GM12891 (cell line): ENCODE measurements around the gene HNRNPM.

Experiments used
- PAX5 ChIP-seq: IDR thresholded peaks from 2 replicates; pipeline ENCODE4 v1.6.1; 2011; ENCODE audit warnings: low read length, moderate library complexity, mild to moderate bottlenecking; ENCODE audit not compliant: insufficient read depth, severe bottlenecking
- POLR2A ChIP-seq: IDR thresholded peaks from 2 replicates; pipeline ENCODE4 v1.6.1; 2011; ENCODE audit warnings: low read depth, low read length, control low read depth
- POLR2AphosphoS5 ChIP-seq: IDR thresholded peaks from 2 replicates; pipeline ENCODE4 v1.6.1; 2011; ENCODE audit warnings: low read depth, low read length, control low read depth
- POU2F2 ChIP-seq: IDR thresholded peaks from 2 replicates; pipeline ENCODE4 v1.6.1; 2011; ENCODE audit warnings: low read depth, mild to moderate bottlenecking, control low read depth, low read length, moderate library complexity
- SPI1 ChIP-seq: IDR thresholded peaks from 2 replicates; pipeline ENCODE4 v1.6.1; 2011; ENCODE audit warnings: low read depth, low read length, control low read depth
- TAF1 ChIP-seq: IDR thresholded peaks from 2 replicates; pipeline ENCODE4 v1.6.1; 2011; ENCODE audit warnings: low read depth, low read length, control low read depth

GRCh38 chr19:8398311-8398771 lies 46.4 kb upstream of the HNRNPM start:
- TF ChIP-seq POLR2AphosphoS5 (no peak), TAF1 (no peak), POLR2A (no peak), PAX5 (no peak), SPI1 (no peak), POU2F2 (no peak)
